Activated T-cell treated with anti-CD3 and anti-CD28 coated beads, Interleukin-2, amount 50 U/mL, for 72 hours (primary cell): ENCODE results near the gene FAM236C. TPM values are rescaled to one million over a fixed set of nuclear protein-coding genes. Genes with fewer than 3 reads are reported as not detected.
"Not testable (repeated sequence)": the region's sequence is repeated elsewhere in the genome, so short reads cannot be mapped to it uniquely, and the experiment has no call there.

Experiments used
- ATAC-seq, 2 donors: fragments of 150-1000 bp; cut with Tn5 transposase; replicated peaks in 1 of 2; 2 replicates each; pipeline ENCODE4 v1.10.0; 2021; ENCODE audit warnings: moderate library complexity in 2 of 2, mild to moderate bottlenecking in 1 of 2
- DNase-seq, 2 donors: peaks; one replicate each; pipeline ENCODE4 v3.0.0; 2021 to 2022; ENCODE audit warnings: mixed read lengths in 1 of 2
- H3K27ac Mint-ChIP-seq: one replicate; pipeline ENCODE4 v1.8.0; 2022; ENCODE audit warnings: mild to moderate bottlenecking, moderate library complexity, mixed read lengths
- H3K27me3 Mint-ChIP-seq: one replicate; pipeline ENCODE4 v1.8.0; 2022; ENCODE audit warnings: low read depth, mixed read lengths
- H3K36me3 Mint-ChIP-seq, 2 donors: one replicate each; pipeline ENCODE4 v1.8.0; 2022; ENCODE audit warnings: mixed read lengths in 2 of 2, mild to moderate bottlenecking in 1 of 2; ENCODE audit not compliant: insufficient read depth in 2 of 2
- H3K4me1 Mint-ChIP-seq: one replicate; pipeline ENCODE4 v1.8.0; 2022; ENCODE audit warnings: low read depth, mixed read lengths
- H3K4me3 Mint-ChIP-seq, 2 donors: one replicate each; pipeline ENCODE4 v1.8.0; 2022; ENCODE audit warnings: mild to moderate bottlenecking in 2 of 2, mixed read lengths in 2 of 2, moderate library complexity in 2 of 2
- H3K9me3 Mint-ChIP-seq, 2 donors: one replicate each; pipeline ENCODE4 v1.8.0; 2022; ENCODE audit warnings: mixed read lengths in 2 of 2
- total RNA-seq, 2 donors: library from RNA; stranded (reverse); gene quantifications; one replicate each; pipeline ENCODE4 v1.2.3, GENCODE V29; 2022

FAM236C gene
- total RNA-seq = not detected

DNA sequence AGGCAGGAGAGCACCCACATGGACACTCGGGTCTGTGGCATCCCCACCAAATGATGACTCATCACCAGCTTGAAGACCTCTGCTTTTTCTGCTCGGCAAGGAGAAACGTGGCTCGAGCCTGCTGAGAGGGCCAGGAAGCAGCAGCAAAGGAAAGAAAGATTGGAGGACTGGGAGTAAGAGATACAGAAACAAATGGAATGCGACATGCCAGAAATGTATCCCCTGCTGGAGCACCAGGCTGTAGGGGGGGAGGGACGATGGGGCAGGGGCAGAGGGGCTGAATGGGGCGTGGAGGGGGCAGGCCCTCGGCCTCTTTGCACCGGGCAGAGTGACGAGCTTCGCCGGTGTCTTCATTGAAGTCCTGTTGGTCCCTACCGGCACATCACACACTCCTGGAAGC, at the start of gene FAM236C:
TSS of gene FAM236C (plus strand) at position 301 of the 400 bp plus-strand sequence. CDS start 100 bp downstream, outside the sequence.
- not testable (repeated sequence) for H3K9me3 Mint-ChIP-seq, H3K4me3 Mint-ChIP-seq

DNA sequence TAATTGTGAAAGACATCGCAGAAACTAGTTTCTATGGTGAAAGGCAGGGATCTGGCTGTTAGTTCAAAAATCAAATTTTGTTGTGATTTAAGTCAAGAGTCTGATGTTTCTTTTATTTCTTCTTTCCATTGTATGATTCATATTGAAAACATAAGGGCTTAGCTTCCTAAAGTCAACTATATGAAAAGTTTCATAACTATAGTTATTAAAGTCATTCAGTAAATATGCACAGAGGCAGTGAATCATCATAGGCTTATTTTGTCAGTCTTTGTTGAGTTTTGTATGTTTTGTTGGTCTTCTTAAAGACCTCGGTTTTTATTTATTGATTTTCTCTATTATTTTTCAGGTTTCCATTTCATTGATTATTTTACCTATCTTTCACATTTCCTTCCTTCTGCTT, 29.5 kb upstream of the FAM236C start:
- not testable (repeated sequence) for H3K4me3 Mint-ChIP-seq, DNase-seq, H3K9me3 Mint-ChIP-seq, H3K27ac Mint-ChIP-seq, H3K4me1 Mint-ChIP-seq, ATAC-seq, H3K36me3 Mint-ChIP-seq, H3K27me3 Mint-ChIP-seq

More for the DNA sequence above, at the start of gene FAM236C:
- DNase-seq, H3K36me3 Mint-ChIP-seq, H3K27ac Mint-ChIP-seq, ATAC-seq, H3K4me1 Mint-ChIP-seq, H3K27me3 Mint-ChIP-seq: not testable (repeated sequence)

DNA sequence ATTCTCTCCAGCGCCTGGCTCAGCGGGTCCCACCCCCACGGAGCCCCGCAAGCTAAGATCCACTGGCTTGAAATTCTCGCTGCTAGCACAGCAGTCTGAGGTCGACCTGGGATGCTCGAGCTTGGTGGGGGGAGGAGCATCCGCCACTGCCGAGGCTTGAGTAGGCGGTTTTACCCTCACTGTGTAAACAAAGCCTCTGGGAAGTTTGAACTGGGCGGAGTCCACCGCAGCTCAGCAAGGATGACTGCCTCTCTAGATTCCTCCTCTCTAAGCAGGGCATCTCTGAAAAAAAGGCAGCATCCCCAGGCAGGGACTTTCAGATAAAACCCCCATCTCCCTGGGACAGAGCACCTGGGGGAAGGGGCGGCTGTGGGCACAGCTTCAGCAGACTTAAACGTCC, 22.7 kb upstream of the FAM236C start:
- H3K27me3 Mint-ChIP-seq, H3K4me3 Mint-ChIP-seq, H3K36me3 Mint-ChIP-seq, DNase-seq, H3K4me1 Mint-ChIP-seq, H3K27ac Mint-ChIP-seq, H3K9me3 Mint-ChIP-seq, ATAC-seq: not testable (repeated sequence)

DNA sequence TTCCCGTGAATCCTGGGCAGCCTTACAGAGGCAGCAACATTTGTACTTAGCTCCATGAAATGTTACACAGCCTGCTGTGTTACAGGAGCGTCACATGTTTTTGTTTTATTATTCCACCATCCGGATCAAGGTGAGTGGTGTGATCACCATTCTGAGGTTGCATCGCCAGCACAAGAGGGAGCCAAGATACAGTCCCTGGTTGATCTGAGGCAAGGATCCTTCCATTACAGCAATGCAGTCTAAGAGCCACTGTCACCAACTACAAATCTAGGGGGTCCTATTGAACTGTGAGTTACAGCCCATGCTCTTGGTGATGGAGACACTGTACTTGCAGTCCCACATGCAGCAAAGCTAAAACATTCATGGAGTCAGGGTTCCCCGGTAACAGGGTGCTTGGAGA, 3.7 kb downstream of the FAM236C start:
- H3K9me3 Mint-ChIP-seq, H3K4me3 Mint-ChIP-seq, ATAC-seq, H3K4me1 Mint-ChIP-seq, H3K36me3 Mint-ChIP-seq, DNase-seq, H3K27ac Mint-ChIP-seq, H3K27me3 Mint-ChIP-seq: not testable (repeated sequence)

DNA sequence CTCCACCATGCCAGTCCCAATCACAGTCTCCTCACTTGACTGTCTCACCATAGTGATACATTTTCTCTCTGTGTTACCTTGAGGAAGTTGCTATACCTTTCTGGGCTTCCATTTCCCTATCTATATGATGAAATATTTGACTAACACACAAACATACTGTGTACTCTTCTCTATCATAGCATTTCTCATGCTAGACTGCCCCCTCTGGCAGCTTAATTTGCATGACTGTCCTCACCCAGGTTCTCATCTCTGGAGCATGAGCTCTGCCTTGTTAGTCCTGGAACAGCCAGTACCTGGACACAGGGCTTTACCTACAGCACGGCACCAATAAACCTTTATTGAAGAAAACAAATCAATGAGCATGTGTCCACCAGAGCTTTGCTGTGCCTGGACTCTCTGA, 19.9 kb downstream of the FAM236C start:
- H3K36me3 Mint-ChIP-seq, DNase-seq, H3K4me3 Mint-ChIP-seq, H3K4me1 Mint-ChIP-seq, H3K27ac Mint-ChIP-seq, H3K27me3 Mint-ChIP-seq, H3K9me3 Mint-ChIP-seq: not testable (repeated sequence)
- peak in 1 of 2 donors; percentile 48 for ATAC-seq

DNA sequence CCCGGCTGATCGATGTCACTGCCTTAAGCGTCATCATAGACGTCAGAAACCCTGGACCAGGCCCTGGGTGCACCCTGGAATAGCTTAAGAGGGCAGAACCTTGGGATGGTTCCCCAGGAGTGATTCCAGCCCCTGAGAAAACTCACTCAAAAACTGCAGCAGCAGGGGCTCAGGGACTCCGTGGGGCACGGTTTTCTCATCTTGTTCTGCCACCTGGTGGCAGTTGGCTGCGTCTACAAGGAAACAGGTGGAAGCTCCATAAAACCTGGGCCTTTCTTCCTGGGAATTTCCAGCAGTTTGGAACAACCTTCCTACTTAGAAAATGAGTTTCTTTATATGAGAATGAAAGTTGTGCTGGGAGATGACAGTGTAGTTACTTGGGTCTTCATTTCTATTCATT, 24.0 kb downstream of the FAM236C start:
- not testable (repeated sequence) for H3K27ac Mint-ChIP-seq, H3K27me3 Mint-ChIP-seq, H3K36me3 Mint-ChIP-seq, H3K9me3 Mint-ChIP-seq, H3K4me3 Mint-ChIP-seq, DNase-seq, ATAC-seq, H3K4me1 Mint-ChIP-seq

DNA sequence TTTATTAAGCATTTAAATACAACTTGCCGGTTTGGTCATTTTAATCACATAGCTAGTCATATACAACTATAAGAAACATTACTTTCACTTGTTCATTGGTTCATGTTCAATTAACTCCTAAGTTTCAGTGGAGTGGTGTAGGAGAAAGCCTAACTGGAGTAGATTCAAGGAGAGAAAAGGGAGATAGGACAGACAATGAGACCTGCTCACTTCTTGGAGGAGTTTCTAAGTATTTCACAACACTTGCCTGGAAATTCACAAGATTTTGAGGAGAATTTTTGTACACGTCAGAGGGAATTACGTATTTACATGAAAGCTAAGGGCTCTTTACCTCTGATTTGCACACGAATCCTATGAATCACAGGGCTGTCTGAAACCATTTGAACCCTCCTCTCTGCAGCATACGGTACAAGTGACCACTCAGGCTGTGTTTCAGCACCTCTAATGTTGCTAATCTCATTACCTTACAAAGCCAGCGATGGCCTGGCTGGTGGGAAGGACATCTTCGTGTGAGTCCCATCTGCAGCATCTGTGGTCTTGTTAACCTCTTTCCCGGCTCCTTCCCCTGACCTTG, 24.6 kb downstream of the FAM236C start:
- not testable (repeated sequence) for H3K27me3 Mint-ChIP-seq, H3K36me3 Mint-ChIP-seq, H3K4me1 Mint-ChIP-seq, H3K4me3 Mint-ChIP-seq, H3K9me3 Mint-ChIP-seq, ATAC-seq, H3K27ac Mint-ChIP-seq, DNase-seq

DNA sequence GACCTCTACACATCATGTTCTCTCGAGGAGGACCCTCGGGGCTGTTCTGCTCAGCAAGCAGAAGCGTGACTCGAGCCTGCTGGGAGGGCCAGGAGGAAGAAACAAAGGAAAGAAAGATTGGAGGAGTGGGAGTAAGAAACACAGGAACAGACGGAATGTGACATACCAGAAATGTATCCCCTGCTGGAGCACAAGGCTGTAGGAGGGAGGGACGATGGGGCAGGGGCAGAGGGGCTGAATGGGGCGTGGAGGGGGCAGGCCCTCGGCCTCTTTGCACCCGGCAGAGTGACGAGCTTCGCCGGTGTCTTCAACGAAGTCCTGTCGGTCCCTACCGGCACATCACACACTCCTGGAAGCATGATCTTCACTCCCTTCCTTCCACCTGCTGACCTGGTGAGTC, 25.5 kb downstream of the FAM236C start, which contains the start of gene FAM236A:
TSS of gene FAM236A (plus strand) at position 301 of the 400 bp plus-strand sequence. CDS start at position 358, 57 bp downstream.
- not testable (repeated sequence) for DNase-seq, H3K27ac Mint-ChIP-seq, H3K27me3 Mint-ChIP-seq, H3K4me1 Mint-ChIP-seq, H3K9me3 Mint-ChIP-seq, H3K4me3 Mint-ChIP-seq, H3K36me3 Mint-ChIP-seq, ATAC-seq

DNA sequence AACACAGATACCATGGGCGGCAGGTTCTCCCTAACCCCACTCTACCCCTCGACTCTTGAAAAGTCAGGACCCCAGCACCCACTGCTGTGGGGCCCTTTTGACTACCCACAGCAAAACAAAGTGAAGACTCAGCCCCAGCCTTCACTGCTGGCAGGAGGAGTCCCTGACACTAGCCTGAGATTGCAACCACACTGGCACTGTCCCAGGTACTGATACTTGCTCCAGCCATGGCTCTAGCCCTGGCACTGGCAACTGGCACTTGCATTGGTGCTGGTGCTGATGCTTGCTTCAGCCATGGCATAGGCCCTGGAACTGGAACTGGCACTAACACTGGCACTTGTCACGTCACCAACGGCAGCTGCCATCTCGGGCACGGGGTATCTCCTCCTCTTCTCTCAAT, 29.9 kb downstream of the FAM236C start:
- not testable (repeated sequence) for DNase-seq, H3K27ac Mint-ChIP-seq, H3K4me3 Mint-ChIP-seq, H3K9me3 Mint-ChIP-seq, ATAC-seq, H3K27me3 Mint-ChIP-seq, H3K36me3 Mint-ChIP-seq, H3K4me1 Mint-ChIP-seq

DNA sequence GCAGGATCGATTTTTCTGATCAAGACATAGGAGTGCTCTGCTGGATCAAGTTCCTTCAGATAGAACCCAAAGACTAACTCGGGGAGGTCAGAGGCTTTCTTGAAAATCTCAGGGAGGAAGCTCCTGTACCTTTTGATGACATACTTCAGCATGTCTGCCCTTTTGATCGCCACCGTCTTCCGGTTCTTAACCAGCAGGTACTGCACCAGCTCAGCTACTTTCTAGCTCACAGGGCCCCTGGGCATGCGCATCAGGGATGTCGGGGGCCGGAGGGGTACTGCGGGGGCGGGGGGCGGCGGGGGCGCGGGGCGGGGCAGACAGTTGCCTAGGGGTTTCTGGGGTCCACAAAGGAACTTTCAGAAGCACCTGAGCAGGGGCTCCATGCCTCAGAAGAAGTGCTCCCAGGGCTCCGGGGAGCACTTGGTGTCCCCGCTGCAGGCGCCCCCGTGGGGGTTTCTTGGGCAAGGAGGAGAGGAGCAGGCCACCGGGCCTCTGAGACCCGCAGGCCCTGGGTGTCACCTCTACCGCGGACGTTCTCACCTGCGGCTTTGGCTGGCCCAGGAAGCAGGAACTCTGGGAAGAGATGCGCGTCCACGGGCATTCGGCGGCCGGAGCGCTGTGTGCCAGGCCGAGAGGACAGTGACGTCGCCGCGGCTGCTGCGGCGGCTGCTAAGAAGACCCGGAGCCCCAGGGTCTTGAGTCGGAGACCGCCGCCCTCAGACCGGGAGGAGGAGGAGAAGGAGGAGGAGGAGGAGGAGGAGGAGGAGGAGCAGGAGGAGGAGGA, 30.8 kb downstream of the FAM236C start:
- H3K27ac Mint-ChIP-seq, H3K4me3 Mint-ChIP-seq, H3K36me3 Mint-ChIP-seq, H3K4me1 Mint-ChIP-seq, DNase-seq, H3K27me3 Mint-ChIP-seq, H3K9me3 Mint-ChIP-seq: not testable (repeated sequence)
- peak; percentile 84 to 87 for ATAC-seq

DNA sequence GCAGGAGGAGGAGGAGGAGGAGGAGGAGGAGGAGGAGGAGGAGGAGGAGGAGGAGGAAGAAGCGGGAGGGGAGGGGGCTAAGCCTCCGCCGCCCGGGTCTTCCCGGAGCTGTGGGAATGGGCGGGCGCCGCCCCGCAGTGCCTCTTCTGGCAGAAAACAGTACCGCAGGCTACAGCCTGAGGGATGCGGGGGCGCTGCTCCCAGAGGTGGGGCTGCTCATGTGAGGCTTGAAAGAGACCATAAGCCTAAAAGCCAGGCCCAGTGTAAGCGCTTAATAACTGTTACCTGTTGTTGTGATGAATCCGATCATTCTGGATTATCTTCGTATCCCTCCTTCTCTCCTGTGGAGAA, 31.4 kb downstream of the FAM236C start, which contains the start of gene DMRTC1:
TSS of gene DMRTC1 (minus strand) at position 19 of the 351 bp plus-strand sequence. CDS start 68,143 bp downstream, outside the sequence.
- H3K27ac Mint-ChIP-seq, H3K27me3 Mint-ChIP-seq, H3K4me3 Mint-ChIP-seq, H3K4me1 Mint-ChIP-seq, H3K9me3 Mint-ChIP-seq, H3K36me3 Mint-ChIP-seq, DNase-seq: not testable (repeated sequence)
- peak; percentile 74 to 80 for ATAC-seq

DNA sequence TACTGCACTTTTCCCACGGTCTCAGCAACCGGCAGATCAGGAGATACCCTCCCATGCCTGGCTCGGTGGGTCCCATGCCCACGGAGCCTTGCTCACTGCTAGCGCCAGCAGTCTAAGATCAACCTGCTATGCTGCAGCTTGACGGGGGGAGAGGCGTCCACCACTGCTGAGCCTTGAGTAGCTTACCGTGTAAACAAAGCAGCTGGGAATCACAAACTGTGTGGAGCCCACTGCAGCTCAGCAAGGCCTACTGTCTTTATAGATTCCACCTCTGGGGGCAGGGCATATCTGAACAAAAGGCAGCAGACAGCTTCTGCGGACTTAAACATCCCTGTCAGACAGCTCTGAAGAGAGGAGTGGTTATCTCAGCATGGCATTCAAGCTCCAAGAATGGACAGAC, 47.6 kb downstream of the FAM236C start:
- not testable (repeated sequence) for H3K27me3 Mint-ChIP-seq, H3K4me1 Mint-ChIP-seq, DNase-seq, H3K9me3 Mint-ChIP-seq, H3K36me3 Mint-ChIP-seq, ATAC-seq, H3K4me3 Mint-ChIP-seq, H3K27ac Mint-ChIP-seq
